RWPE1 (cell line): ENCODE measurements around the gene CDH20.

Experiments
- CTCF ChIA-PET: fragments of 350-600 bp; sonication (Branson Sonifier 250); formaldehyde crosslinking; extraction: SDS; loops from one replicate; lab custom pipeline; 2021; lab: Yijun Ruan, JAX
- POLR2A ChIA-PET: fragments of 400-600 bp; formaldehyde crosslinking; extraction: SDS; loops from one replicate; lab custom pipeline; 2020; ENCODE audit warnings: antibody characterized with exemption; ENCODE audit not compliant: low non-redundant PET; lab: Yijun Ruan, JAX
- DNase-seq: peaks from one replicate; pipeline ENCODE4 v3.0.0; 2012; ENCODE audit warnings: low spot score
- H3K27ac ChIP-seq: fragments of 450-650 bp; 2 replicates; pipeline ENCODE4 v1.5.1; 2017
- CTCF ChIP-seq: fragments of 450-650 bp; conservative IDR thresholded peaks from 2 replicates; pipeline ENCODE4 v1.5.1; 2017; ENCODE audit warnings: low read depth, mild to moderate bottlenecking

The CDH20 gene

GRCh38 chr18:61596296-61596695, 263.1 kb downstream of the CDH20 start:
- ChIA-PET POLR2A (no interaction called here), CTCF (no interaction called here)
- no peak overlapping the region for H3K27ac ChIP-seq

GRCh38 chr18:61597316-61597715, 264.1 kb downstream of the CDH20 start:
- CTCF ChIA-PET: no interaction called here

More at GRCh38 chr18:61596296-61596695, 263.1 kb downstream of the CDH20 start:
- no peak for DNase-seq
- no peak for TF ChIP-seq CTCF

GRCh38 chr18:61600422-61600821, 267.2 kb downstream of the CDH20 start:
- CTCF ChIA-PET: no interaction called here

More at GRCh38 chr18:61597316-61597715, 264.1 kb downstream of the CDH20 start:
- no peak overlapping the region for H3K27ac ChIP-seq
- DNase-seq: no peak
- no peak for TF ChIP-seq CTCF
- POLR2A ChIA-PET: no interaction called here

GRCh38 chr18:61602836-61603235, 269.6 kb downstream of the CDH20 start:
- CTCF ChIA-PET: no interaction called here
- no peak overlapping the region for H3K27ac ChIP-seq
- POLR2A ChIA-PET: no interaction called here
- no peak for TF ChIP-seq CTCF
- DNase-seq: no peak

More at GRCh38 chr18:61600422-61600821, 267.2 kb downstream of the CDH20 start:
- TF ChIP-seq CTCF: no peak
- no peak for DNase-seq
- no peak overlapping the region for H3K27ac ChIP-seq
- POLR2A ChIA-PET: no interaction called here
